ENCODE measurements around the gene ADAM19. TPM values are rescaled to one million over a fixed set of nuclear protein-coding genes. Genes with fewer than 3 reads are reported as not detected.

The ADAM19 gene
- total and polyA plus RNA-seq, 2 experiments from 2014 or later = 9.1 to 13.2 TPM

DNA sequence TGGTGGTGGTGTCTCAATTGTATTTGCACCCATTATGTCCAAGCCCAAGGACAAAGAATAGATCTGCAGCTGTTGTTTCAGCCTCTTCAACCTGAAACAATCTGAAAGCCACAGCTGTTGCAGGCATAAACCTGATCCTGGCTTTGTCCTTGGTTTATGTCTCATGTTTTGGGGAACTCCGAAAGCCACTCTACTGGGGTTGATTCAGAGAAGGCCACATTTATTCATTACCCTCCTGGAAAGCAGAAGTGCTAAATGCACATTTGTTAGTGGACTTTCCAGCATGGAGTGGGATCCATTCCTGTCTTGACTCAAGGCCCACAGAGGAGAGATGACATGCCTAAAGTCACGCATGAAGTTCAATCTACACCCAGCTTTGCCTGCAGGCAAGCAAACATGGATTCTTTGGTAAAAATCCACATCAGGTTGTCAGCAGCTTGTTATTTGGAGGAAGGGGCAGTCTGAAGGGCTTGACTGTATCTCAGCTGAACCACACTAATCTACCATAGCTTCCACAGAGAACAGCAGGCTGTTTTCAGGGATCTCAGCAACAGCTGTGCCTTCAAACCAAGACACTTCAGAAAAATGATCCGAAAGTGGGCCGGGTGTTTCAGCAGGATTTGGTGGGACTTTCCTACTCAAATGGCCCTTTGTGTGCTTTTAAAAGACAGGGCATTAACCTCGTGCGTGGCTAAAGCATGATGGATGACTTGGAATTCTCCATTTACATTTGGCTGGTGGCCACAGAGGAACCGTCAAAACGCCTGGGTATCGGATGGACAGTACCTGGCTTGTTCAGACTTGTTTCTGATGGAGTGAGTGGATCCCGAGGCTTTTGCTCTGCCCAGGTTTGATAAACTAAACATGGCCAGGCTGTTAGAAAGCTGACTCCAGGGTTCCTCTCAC is 36.2 kb upstream of the ADAM19 start:
- Mint-ChIP-seq H3K4me1 (no peaks in the 10 kb centered on the region), H3K9me3 (no peaks in the 10 kb centered on the region; the same call in 2 of the 3 replicates), H3K4me3 (no peak overlapping the region), H3K27me3 (ENCODE audit: insufficient read depth, low read depth, poor library complexity) (no peaks in the 10 kb centered on the region), H3K27ac (no peak overlapping the region), H3K36me3 (ENCODE audit: low read depth) (no peaks in the 10 kb centered on the region)
- peak overlapping the region; percentile 56; the same call in 1 of the 2 replicates for H2AFZ ChIP-seq
- no peaks in the 10 kb centered on the region for H3K9me2 ChIP-seq (ENCODE audit: insufficient read depth)
- H3K4me2 ChIP-seq = no peak overlapping the region
- TF ChIP-seq JUNB (IDR thresholded peaks at IDR 0.05; ENCODE audit: unreplicated experiment) (no peak), CREB1 (CRISPR knock-in tag; IDR thresholded peaks at IDR 0.05; ENCODE audit: low read depth) (no peak), NANOG (IDR thresholded peaks at IDR 0.05; ENCODE audit: borderline replicate concordance) (no peak), STAT1 (IDR thresholded peaks at IDR 0.05; ENCODE audit: unreplicated experiment) (no peak), POLR2AphosphoS5 (IDR thresholded peaks at IDR 0.05; ENCODE audit: low read depth) (no peak), ZNF114 (CRISPR knock-in tag; IDR thresholded peaks at IDR 0.05) (no peak), ZNF331 (CRISPR knock-in tag; IDR thresholded peaks at IDR 0.05; ENCODE audit: low read depth) (no peak), EZH2 (IDR thresholded peaks at IDR 0.05; ENCODE audit: low read depth, unreplicated experiment) (no peak)
- TF ChIP-seq, protein P1, sequence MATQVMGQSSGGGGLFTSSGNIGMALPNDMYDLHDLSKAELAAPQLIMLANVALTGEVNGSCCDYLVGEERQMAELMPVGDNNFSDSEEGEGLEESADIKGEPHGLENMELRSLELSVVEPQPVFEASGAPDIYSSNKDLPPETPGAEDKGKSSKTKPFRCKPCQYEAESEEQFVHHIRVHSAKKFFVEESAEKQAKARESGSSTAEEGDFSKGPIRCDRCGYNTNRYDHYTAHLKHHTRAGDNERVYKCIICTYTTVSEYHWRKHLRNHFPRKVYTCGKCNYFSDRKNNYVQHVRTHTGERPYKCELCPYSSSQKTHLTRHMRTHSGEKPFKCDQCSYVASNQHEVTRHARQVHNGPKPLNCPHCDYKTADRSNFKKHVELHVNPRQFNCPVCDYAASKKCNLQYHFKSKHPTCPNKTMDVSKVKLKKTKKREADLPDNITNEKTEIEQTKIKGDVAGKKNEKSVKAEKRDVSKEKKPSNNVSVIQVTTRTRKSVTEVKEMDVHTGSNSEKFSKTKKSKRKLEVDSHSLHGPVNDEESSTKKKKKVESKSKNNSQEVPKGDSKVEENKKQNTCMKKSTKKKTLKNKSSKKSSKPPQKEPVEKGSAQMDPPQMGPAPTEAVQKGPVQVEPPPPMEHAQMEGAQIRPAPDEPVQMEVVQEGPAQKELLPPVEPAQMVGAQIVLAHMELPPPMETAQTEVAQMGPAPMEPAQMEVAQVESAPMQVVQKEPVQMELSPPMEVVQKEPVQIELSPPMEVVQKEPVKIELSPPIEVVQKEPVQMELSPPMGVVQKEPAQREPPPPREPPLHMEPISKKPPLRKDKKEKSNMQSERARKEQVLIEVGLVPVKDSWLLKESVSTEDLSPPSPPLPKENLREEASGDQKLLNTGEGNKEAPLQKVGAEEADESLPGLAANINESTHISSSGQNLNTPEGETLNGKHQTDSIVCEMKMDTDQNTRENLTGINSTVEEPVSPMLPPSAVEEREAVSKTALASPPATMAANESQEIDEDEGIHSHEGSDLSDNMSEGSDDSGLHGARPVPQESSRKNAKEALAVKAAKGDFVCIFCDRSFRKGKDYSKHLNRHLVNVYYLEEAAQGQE (IDR thresholded peaks at IDR 0.05; ENCODE audit: unreplicated experiment) = no peak
- ATAC-seq = no peak
- no peak for DNase-seq (ENCODE audit: low spot score)
- H3K79me2 ChIP-seq (replicated peaks; ENCODE audit: insufficient read depth) = no peaks in the 10 kb centered on the region
- no peaks in the 10 kb centered on the region for H3K4me1 ChIP-seq (ENCODE audit: insufficient read depth)
- no peaks in the 10 kb centered on the region for H4K20me1 ChIP-seq (replicated peaks; ENCODE audit: insufficient read depth)
- H3K27me3 ChIP-seq (ENCODE audit: insufficient read depth) = no peaks in the 10 kb centered on the region
- no peaks in the 10 kb centered on the region for H3F3A ChIP-seq (replicated peaks; ENCODE audit: low read depth)
- H3K36me3 ChIP-seq (ENCODE audit: insufficient read depth) = no peaks in the 10 kb centered on the region
- no peak overlapping the region for H3K27ac ChIP-seq (ENCODE audit: low read depth)
- H3K4me3 ChIP-seq = no peak overlapping the region

DNA sequence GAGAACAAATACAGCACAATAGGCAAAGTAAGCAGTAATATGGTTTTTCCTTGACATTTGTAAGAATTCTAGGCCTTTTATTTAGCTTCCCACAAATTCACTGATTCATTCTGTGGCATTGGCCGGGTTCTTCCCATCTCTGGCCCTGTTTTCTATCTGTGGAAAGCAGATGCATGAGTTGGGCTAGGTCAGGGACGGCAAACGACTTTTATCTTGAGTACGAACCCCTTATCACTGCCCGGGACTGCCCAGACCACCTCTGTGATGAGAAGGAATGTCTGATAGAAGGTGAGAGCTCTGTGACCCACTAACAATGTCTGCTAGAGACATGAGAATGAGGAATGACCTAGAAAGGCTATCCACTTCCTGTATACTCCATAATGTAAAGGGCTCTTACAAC is 35.4 kb upstream of the ADAM19 start:
- DNase-seq (ENCODE audit: low spot score) (no peak), ATAC-seq (no peak)
- Histone ChIP-seq H2AFZ (no peak overlapping the region), H3K4me2 (no peak overlapping the region), H3F3A (replicated peaks; ENCODE audit: low read depth) (no peaks in the 10 kb centered on the region), H3K9me2 (ENCODE audit: insufficient read depth) (no peaks in the 10 kb centered on the region), H3K4me1 (ENCODE audit: insufficient read depth) (no peaks in the 10 kb centered on the region), H3K4me3 (no peak overlapping the region), H3K27me3 (ENCODE audit: insufficient read depth) (no peaks in the 10 kb centered on the region), H3K27ac (ENCODE audit: low read depth) (no peak overlapping the region), H3K36me3 (ENCODE audit: insufficient read depth) (no peaks in the 10 kb centered on the region), H3K79me2 (replicated peaks; ENCODE audit: insufficient read depth) (no peaks in the 10 kb centered on the region), H4K20me1 (replicated peaks; ENCODE audit: insufficient read depth) (no peaks in the 10 kb centered on the region)
- Mint-ChIP-seq H3K9me3 (no peaks in the 10 kb centered on the region; the same call in 2 of the 3 replicates), H3K27ac (no peak overlapping the region), H3K27me3 (ENCODE audit: insufficient read depth, low read depth, poor library complexity) (no peaks in the 10 kb centered on the region), H3K4me3 (no peak overlapping the region), H3K4me1 (no peaks in the 10 kb centered on the region), H3K36me3 (ENCODE audit: low read depth) (no peaks in the 10 kb centered on the region)
- TF ChIP-seq NANOG (IDR thresholded peaks at IDR 0.05; ENCODE audit: borderline replicate concordance) (no peak), EZH2phosphoT487 (IDR thresholded peaks at IDR 0.05; ENCODE audit: unreplicated experiment) (no peak), JUNB (IDR thresholded peaks at IDR 0.05; ENCODE audit: unreplicated experiment) (no peak), ZNF331 (CRISPR knock-in tag; IDR thresholded peaks at IDR 0.05; ENCODE audit: low read depth) (no peak)
- TF ChIP-seq, protein P2, sequence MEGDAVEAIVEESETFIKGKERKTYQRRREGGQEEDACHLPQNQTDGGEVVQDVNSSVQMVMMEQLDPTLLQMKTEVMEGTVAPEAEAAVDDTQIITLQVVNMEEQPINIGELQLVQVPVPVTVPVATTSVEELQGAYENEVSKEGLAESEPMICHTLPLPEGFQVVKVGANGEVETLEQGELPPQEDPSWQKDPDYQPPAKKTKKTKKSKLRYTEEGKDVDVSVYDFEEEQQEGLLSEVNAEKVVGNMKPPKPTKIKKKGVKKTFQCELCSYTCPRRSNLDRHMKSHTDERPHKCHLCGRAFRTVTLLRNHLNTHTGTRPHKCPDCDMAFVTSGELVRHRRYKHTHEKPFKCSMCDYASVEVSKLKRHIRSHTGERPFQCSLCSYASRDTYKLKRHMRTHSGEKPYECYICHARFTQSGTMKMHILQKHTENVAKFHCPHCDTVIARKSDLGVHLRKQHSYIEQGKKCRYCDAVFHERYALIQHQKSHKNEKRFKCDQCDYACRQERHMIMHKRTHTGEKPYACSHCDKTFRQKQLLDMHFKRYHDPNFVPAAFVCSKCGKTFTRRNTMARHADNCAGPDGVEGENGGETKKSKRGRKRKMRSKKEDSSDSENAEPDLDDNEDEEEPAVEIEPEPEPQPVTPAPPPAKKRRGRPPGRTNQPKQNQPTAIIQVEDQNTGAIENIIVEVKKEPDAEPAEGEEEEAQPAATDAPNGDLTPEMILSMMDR (conservative IDR thresholded peaks at IDR 0.05; ENCODE audit: low read depth in 2 of 2) = no peak

Data from GM23338 (cell line).